Activated CD4-positive, CD25-positive, alpha-beta regulatory T cell treated with anti-CD3 and anti-CD28 coated beads, Interleukin-2, amount 50 U/mL, for 72 hours (primary cell): ENCODE results near the gene RASGRF1.
A peak's percentile ranks its signal among the peaks of the same experiment; 100 is the strongest.

ENCODE experiments used
- DNase-seq: peaks from one replicate; pipeline ENCODE4 v3.0.0; 2021

The RASGRF1 gene

DNA sequence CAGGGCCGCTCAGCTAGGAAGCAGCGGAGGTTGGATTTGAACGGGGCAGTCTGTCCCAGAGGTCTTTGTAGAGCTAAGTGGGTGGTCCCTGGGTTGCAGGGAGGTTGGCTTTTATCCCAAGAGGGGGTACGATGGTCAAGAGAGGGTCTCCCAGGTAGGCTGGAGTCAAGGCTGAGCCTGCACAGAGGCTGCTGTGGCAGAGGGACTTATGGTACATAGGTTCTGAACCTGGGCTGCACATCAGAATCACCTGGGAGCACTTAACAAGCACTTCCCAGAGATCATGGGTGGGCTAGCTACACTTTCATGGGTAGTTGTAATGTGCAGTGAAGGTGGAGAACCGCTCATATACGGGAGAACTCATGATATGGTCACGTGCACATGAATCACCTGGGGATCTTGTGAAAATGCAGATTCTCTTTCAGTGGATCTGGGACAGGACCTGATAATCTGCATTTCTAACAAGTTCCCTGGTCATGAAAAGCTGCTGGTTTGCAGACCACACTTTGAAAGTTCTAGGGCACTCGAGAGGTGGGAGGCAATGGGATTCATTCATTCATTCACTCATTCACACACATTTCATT is 2.9 kb upstream of the RASGRF1 start:
- DNase-seq, result no peak

- no peak for DNase-seq
Measured at GRCh38 chr15:79092382-79092781, 1.8 kb upstream of the RASGRF1 start.

GRCh38 chr15:79091204-79091867 is 756 bp upstream of the RASGRF1 start:
- DNase-seq, result peak; percentile 27

- peak; percentile 25 for DNase-seq
Measured at GRCh38 chr15:79089890-79090486, 592 bp downstream of the RASGRF1 start.

GRCh38 chr15:79089331-79089889 is 1.2 kb downstream of the RASGRF1 start:
- DNase-seq, result peak; percentile 22

- DNase-seq, result peak; percentile 15
Measured at GRCh38 chr15:79088426-79089205, 2.0 kb downstream of the RASGRF1 start.

GRCh38 chr15:79086814-79087213 is 3.8 kb downstream of the RASGRF1 start:
- no peak for DNase-seq

- no peak for DNase-seq
Measured at GRCh38 chr15:79084308-79084968, 6.1 kb downstream of the RASGRF1 start.

DNA sequence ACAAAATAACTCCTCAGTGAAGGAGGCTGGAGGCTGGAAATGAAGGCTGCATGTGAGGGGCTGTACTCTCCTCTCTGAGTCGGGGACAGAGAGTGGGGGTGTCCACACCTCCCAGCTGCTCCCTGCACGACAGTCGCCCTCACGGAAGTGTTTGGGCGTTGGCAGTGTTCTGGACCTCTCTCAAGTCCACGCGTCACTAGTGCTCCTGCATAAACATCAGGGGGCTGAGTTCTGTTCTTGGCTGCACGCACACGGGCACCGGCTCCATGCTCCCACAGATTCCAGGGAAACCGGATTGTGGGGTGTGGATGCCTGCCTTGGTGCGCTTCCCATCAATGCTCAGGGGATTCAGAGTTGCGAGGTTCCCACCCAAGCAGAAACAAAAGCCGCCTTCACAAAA is 7.4 kb downstream of the RASGRF1 start:
- no peak for DNase-seq

DNA sequence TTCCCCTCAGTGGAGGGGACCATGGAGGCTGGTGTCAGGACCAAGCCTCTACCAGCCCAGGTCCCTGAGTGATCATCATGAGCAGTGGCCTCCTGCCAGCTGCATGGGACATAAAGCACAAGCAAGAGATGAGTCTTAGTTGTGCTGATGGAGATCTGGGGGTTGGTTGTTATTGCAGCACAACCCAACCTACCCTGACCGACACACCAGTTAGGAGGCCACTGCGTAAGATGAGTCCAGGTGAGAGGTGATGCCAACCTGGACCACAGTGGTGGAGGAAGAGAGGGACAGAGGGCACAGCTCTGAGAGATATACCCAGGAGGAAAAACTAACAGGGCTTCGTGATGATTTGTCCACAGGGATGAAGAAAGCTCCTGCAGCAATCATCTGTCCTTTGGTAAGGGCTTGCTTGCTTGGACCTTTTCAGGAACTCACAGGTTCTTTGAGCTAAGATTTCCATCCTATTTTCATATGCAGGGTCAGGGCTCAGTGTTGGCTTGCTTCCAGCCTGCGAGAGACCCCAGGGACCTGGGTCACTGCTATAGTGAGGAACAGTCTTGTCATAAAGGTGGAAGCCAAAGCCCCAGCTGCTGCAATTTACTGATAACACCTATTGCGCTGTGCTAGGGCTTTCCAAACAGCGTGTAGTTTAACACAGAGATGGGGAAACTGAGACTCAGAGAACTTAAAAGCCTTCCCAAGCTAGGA is 8.1 kb downstream of the RASGRF1 start:
- DNase-seq, result no peak

GRCh38 chr15:79078763-79079410 is 11.7 kb downstream of the RASGRF1 start:
- DNase-seq, result no peak

DNA sequence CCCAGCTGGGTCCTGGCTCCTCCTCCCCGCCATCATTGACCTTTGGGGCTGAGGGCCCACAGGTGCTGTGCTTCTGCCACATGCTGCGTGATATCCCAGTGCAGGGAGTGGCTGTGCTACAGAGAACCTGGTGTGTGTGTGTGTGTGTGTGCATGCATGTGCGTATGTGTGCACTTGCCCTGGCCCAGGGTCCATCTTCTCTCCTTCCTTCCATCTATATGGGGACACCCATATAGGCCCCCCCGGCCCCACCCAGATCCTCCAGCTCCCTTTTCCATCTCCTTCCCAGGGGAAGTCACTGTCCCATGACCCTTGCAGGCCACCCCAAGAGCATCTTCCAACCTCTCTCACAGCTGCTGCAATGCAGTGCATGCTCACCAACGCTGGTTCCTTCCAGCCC is 12.6 kb downstream of the RASGRF1 start:
- no peak for DNase-seq

DNA sequence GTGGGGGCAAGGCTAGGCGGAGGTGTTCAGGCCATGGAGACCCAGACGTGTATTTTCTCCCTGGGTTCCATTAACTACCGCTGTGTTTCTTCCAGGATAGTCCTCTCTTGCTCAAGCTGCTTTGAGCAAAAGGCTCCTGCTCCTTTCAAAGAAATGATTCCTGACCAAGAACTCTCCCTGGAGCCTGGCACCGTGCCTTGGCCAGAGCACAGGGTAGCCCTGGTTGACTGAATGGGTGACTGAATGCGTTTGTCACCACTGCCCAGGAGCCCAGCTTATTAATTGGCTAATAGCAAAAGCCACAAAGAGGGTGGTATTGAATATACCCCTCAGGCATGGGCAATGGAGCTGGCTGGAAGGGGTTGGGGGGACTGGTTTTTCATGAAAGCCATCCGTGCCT is 13.9 kb downstream of the RASGRF1 start:
- no peak for DNase-seq

GRCh38 chr15:79075256-79075655 is 15.3 kb downstream of the RASGRF1 start:
- DNase-seq, result no peak

GRCh38 chr15:79073336-79073735 is 17.2 kb downstream of the RASGRF1 start:
- DNase-seq, result no peak

DNA sequence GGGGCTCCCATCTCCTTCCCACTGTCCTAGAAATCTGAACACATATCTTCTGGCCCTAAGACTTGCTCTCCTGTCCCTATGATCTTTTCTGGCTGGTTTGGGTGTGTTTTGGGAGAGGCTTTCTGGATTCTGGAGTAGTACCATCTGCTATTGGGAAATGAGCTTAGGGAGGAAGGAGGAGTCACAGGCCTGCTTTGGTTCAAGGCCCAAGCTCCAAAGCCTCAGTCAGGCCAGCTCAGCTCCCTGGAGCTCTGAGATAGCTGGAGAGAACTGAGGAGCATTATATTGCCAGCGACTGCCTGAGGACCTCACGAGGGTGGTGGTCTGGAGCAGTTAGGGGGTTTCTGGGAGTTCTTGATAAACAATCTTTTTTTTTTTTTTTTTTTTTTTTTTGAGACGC is 18.7 kb downstream of the RASGRF1 start:
- no peak for DNase-seq

- no peak for DNase-seq
Measured at GRCh38 chr15:79068790-79069189, 21.8 kb downstream of the RASGRF1 start.

DNA sequence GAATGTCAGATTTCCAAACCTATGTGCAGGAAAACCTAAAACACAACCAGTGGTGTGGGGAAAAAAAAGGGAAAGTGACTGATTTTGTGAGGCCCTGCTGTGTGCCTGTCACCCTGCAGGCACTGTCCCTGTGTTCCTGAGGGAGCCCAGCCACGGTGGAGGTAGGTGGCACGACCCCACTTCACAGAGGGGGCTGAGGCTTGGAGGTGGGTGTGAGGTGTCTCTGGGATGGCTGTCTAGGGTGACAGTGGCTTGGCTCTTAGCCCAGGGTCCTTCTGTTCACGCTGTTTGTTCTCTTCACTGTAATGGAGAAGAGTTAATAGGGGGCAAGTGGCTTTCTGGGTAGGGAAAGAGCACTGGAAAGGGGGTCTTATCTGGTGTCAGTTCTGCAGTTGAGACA is 22.6 kb downstream of the RASGRF1 start:
- no peak for DNase-seq

DNA sequence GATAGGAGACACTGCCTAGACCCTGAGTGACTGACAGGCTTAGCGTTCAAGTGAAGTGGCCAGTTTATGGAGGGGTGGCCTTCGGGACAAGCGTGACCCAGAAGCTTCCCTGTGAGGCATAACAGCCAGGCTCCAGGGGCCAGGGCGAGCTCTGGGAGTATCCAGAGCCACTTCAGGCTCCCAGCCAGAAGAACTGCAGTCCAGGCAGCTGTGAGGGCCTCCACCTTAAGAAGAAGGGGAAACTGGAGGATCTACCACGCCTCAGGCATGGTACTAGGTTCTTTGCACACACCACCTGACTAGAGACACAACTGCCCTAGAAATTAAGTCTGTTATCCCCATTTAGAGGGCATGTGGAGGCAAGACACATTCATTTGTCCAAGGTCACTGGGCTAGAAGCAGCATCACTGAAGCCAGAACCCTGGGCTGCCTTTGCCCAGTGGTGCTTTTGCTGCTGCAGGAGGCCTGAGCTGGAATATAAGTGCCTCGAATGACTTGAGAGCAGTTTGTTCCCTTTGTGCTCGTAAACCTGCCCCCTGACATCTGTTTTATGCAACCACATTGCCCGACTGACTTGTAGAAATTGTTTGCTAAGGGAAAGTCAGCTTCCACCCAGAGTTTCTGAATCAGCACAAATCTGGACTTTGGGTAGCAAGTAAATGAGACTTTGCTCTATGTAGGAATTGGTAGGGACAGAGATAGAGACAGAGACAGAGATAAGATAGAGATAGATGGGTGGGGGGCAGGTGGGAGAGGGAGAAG is 23.3 kb downstream of the RASGRF1 start:
- no peak for DNase-seq

GRCh38 chr15:79066391-79067071 is 24.0 kb downstream of the RASGRF1 start:
- no peak for DNase-seq
